Epithelial cell of esophagus (primary cell): Measurements from ENCODE around the gene FABP7.

Experiments used
- DNase-seq: peaks from one replicate; pipeline ENCODE4 v3.0.0; 2010; ENCODE audit warnings: low read depth
- H3K4me3 ChIP-seq: 2 replicates; pipeline ENCODE4 v1.5.1; 2011; ENCODE audit warnings: mild to moderate bottlenecking, low read length, control low read depth
- CTCF ChIP-seq: IDR thresholded peaks from 2 replicates; pipeline ENCODE4 v1.5.1; 2011; ENCODE audit warnings: low read depth, mild to moderate bottlenecking, low read length, control low read depth, inconsistent platforms; ENCODE audit not compliant: insufficient read depth; ENCODE audit errors: missing control alignments

The FABP7 gene

GRCh38 chr6:122787721-122788120 is 8.2 kb downstream of the FABP7 start:
- TF ChIP-seq CTCF = no peak
- DNase-seq = no peak
- H3K4me3 ChIP-seq = no peak overlapping the region

- no peak for TF ChIP-seq CTCF
- peak; percentile 25 for DNase-seq
- no peak overlapping the region for H3K4me3 ChIP-seq
These were observed 8.7 kb downstream of the FABP7 start for GRCh38 chr6:122788208-122788607.

- no peak for TF ChIP-seq CTCF
- DNase-seq = no peak
- peak overlapping the region; percentile 75 for H3K4me3 ChIP-seq
These were observed 9.2 kb downstream of the FABP7 start for GRCh38 chr6:122788663-122789181.

GRCh38 chr6:122789182-122790027 is 9.9 kb downstream of the FABP7 start, which contains the start of gene SMPDL3A:
Gene SMPDL3A, plus strand, starts transcription at chr6:122789258. Its CDS starts 89 bp downstream, at chr6:122789347.
- DNase-seq = peak; percentile 64
- peak within 1 kb of the TSS; percentile 75 for H3K4me3 ChIP-seq
- TF ChIP-seq CTCF = peak; percentile 2

GRCh38 chr6:122790028-122790422 is 10.5 kb downstream of the FABP7 start:
- peak overlapping the region; percentile 75 for H3K4me3 ChIP-seq
- DNase-seq = no peak
- no peak for TF ChIP-seq CTCF

- DNase-seq = peak; percentile 47
- H3K4me3 ChIP-seq = peak overlapping the region; percentile 75
- TF ChIP-seq CTCF = no peak
These were observed 11.2 kb downstream of the FABP7 start for GRCh38 chr6:122790423-122791309.
